Measurements from ENCODE around the gene NPR2. TPM values are rescaled to one million over a fixed set of nuclear protein-coding genes. Genes with fewer than 3 reads are reported as not detected.

The NPR2 gene
- total RNA-seq, 1 experiment from 2014 or later = 18.8 TPM

GRCh38 chr9:35856882-35857281 is 65.5 kb downstream of the NPR2 start:
- DNase-seq (ENCODE audit: low read depth, low spot score) = no peak
- H4K20me1 ChIP-seq (ENCODE audit: insufficient read depth) = no peaks in the 10 kb centered on the region
- ChIA-PET CTCF (interaction anchor here (1.6 kb wide), 1 partner anchor 25 kb away, joined by 5 read pairs; no protein-coding TSS in a partner anchor), RAD21 (ENCODE audit: low non-redundant PET in 1 of 2, low total read pairs in 2 of 2, uncharacterized antibody in 2 of 2, unreplicated experiment in 2 of 2) (no interaction called here), POLR2A (no interaction called here)
- no peaks in the 10 kb centered on the region for H3K79me2 ChIP-seq (ENCODE audit: insufficient read depth, low read length)
- no peak for TF ChIP-seq POLR2A (IDR thresholded peaks at IDR 0.05; ENCODE audit: borderline replicate concordance, extremely low read depth, insufficient read depth, insufficient read length)
- H3K9me3 ChIP-seq (ENCODE audit: control insufficient read depth in 1 of 2, insufficient read depth in 1 of 2, low read depth in 1 of 2, low read length in 2 of 2) = no peaks in the 10 kb centered on the region
- no peak for ATAC-seq
- no TSS peak for BruUV-seq (replicated peaks)
- H3K9ac ChIP-seq (ENCODE audit: low read length) = no peak overlapping the region
- intact Hi-C loops (cut with micrococcal nuclease) = no loop called here
- no peaks in the 10 kb centered on the region for H3K9me2 ChIP-seq (ENCODE audit: insufficient read depth)
- H3K4me3 ChIP-seq (replicated peaks in 1 of 2; ENCODE audit: low read depth in 1 of 2, low read length in 2 of 2) = no peak overlapping the region
- no peaks in the 10 kb centered on the region for H3K36me3 ChIP-seq (ENCODE audit: control insufficient read depth in 1 of 2, insufficient read depth in 2 of 2, low read length in 2 of 2)
- no peak overlapping the region for H2AFZ ChIP-seq (ENCODE audit: low read depth, low read length, poor library complexity, severe bottlenecking)
- H3K27me3 ChIP-seq (ENCODE audit: insufficient read depth, low read length) = peaks cover 3% of the 10 kb centered on the region; the same call in 1 of the 2 replicates
- no peaks in the 10 kb centered on the region for H3K4me1 ChIP-seq (ENCODE audit: control insufficient read depth in 1 of 2, insufficient read depth in 2 of 2, low read length in 2 of 2)
- H3K27ac ChIP-seq (ENCODE audit: low read depth, low read length) = no peak overlapping the region
- no peak overlapping the region for H3K4me2 ChIP-seq (ENCODE audit: low read length)

GRCh38 chr9:35858458-35858857 is 67.1 kb downstream of the NPR2 start:
- no peaks in the 10 kb centered on the region for H3K4me1 ChIP-seq (ENCODE audit: control insufficient read depth in 1 of 2, insufficient read depth in 2 of 2, low read length in 2 of 2)
- DNase-seq (ENCODE audit: low read depth, low spot score) (no peak), ATAC-seq (no peak)
- no peaks in the 10 kb centered on the region for H3K36me3 ChIP-seq (ENCODE audit: control insufficient read depth in 1 of 2, insufficient read depth in 2 of 2, low read length in 2 of 2)
- POLR2A ChIA-PET = no interaction called here
- no peak overlapping the region for H3K4me3 ChIP-seq (replicated peaks in 1 of 2; ENCODE audit: low read depth in 1 of 2, low read length in 2 of 2)
- no peak for TF ChIP-seq EZH2phosphoT487 (IDR thresholded peaks at IDR 0.05; ENCODE audit: borderline replicate concordance)
- TF ChIP-seq TCF7L2 (IDR thresholded peaks at IDR 0.05; ENCODE audit: borderline replicate concordance, extremely low read depth, insufficient read depth, insufficient read length) = no peak
- TF ChIP-seq ZNF274 (IDR thresholded peaks at IDR 0.05; ENCODE audit: low read depth, low read length) = no peak
- TF ChIP-seq CBX3 (IDR thresholded peaks at IDR 0.05; ENCODE audit: low read depth) = no peak
- TF ChIP-seq EZH2 (IDR thresholded peaks at IDR 0.05) = no peak
- TF ChIP-seq ELF1 (IDR thresholded peaks at IDR 0.05; ENCODE audit: borderline replicate concordance, low read depth) = no peak
- TF ChIP-seq POLR2AphosphoS5 (IDR thresholded peaks at IDR 0.05; ENCODE audit: low read depth, low read length) = no peak
- TF ChIP-seq JUND (IDR thresholded peaks at IDR 0.05) = no peak
- no peak for TF ChIP-seq FOSL1 (IDR thresholded peaks at IDR 0.05; ENCODE audit: low read depth)
- no peak for TF ChIP-seq RAD21 (IDR thresholded peaks at IDR 0.05; ENCODE audit: low read depth)
- TF ChIP-seq CTCF (IDR thresholded peaks at IDR 0.05 in 2 of 3, conservative IDR thresholded peaks at IDR 0.05 in 1 of 3; ENCODE audit: borderline replicate concordance in 1 of 3, insufficient read depth in 1 of 3, low read depth in 2 of 3, low read length in 2 of 3) = no peak
- TF ChIP-seq YY1 (IDR thresholded peaks at IDR 0.05; ENCODE audit: extremely low read depth, insufficient replicate concordance, low read depth, low read length) = no peak
- H3K79me2 ChIP-seq (ENCODE audit: insufficient read depth, low read length) = no peaks in the 10 kb centered on the region
- H3K4me2 ChIP-seq (ENCODE audit: low read length) = no peak overlapping the region
- no peaks in the 10 kb centered on the region for H4K20me1 ChIP-seq (ENCODE audit: insufficient read depth)
- RAD21 ChIA-PET (ENCODE audit: low non-redundant PET in 1 of 2, low total read pairs in 2 of 2, uncharacterized antibody in 2 of 2, unreplicated experiment in 2 of 2) = no interaction called here
- BruUV-seq (replicated peaks) = no TSS peak
- H2AFZ ChIP-seq (ENCODE audit: low read depth, low read length, poor library complexity, severe bottlenecking) = no peak overlapping the region
- intact Hi-C loops (cut with micrococcal nuclease) = no loop called here
- CTCF ChIA-PET = interaction anchor here (1.3 kb wide), 1 partner anchor 24 kb away, joined by 3 read pairs; no protein-coding TSS in a partner anchor
- H3K27me3 ChIP-seq (ENCODE audit: insufficient read depth, low read length) = peaks cover 3% of the 10 kb centered on the region; the same call in 1 of the 2 replicates
- H3K9ac ChIP-seq (ENCODE audit: low read length) = no peak overlapping the region
- H3K9me3 ChIP-seq (ENCODE audit: control insufficient read depth in 1 of 2, insufficient read depth in 1 of 2, low read depth in 1 of 2, low read length in 2 of 2) = no peaks in the 10 kb centered on the region
- H3K9me2 ChIP-seq (ENCODE audit: insufficient read depth) = no peaks in the 10 kb centered on the region
- H3K27ac ChIP-seq (ENCODE audit: low read depth, low read length) = no peak overlapping the region
